Tibial artery (tissue), 4 donors: ENCODE results near the gene SNX9.

Source experiments
- DNase-seq, 2 donors: peaks; one replicate each; pipeline ENCODE4 v3.0.0-alpha.2; 2019
- H3K27ac ChIP-seq, 2 donors: fragments of 200-600 bp; sonication (generic) in 1 of 2; 1 replicate in 1 of 2; 2 replicates in 1 of 2; pipeline ENCODE4 v1.5.1; 2018 to 2019; ENCODE audit warnings: mild to moderate bottlenecking in 1 of 2
- H3K27me3 ChIP-seq, 2 donors: fragments of 200-600 bp; sonication (generic) in 1 of 2; one replicate each; pipeline versions ENCODE4 v1.5.1 to v1.6.0; 2016 to 2019
- H3K36me3 ChIP-seq, 3 donors: fragments of 200-600 bp; sonication (generic) in 2 of 3; one replicate each; pipeline ENCODE4 v1.5.1; 2016 to 2019; ENCODE audit warnings: mild to moderate bottlenecking in 2 of 3
- H3K4me1 ChIP-seq, 4 donors: fragments of 200-600 bp; sonication (generic) in 2 of 4; 1 replicate in 3 of 4; 2 replicates in 1 of 4; pipeline ENCODE4 v1.5.1; 2016 to 2019
- H3K4me3 ChIP-seq, 2 donors: fragments of 200-600 bp; sonication (generic) in 1 of 2; 1 replicate in 1 of 2; 2 replicates in 1 of 2; pipeline ENCODE4 v1.5.1; 2018 to 2019; ENCODE audit warnings: mild to moderate bottlenecking in 2 of 2
- H3K9me3 ChIP-seq, 3 donors: fragments of 200-600 bp; sonication (generic) in 1 of 3; one replicate each; pipeline ENCODE4 v1.5.1; 2016 to 2019
- CTCF ChIP-seq, 2 experiments: fragments of 200-600 bp in 1 of 2; fragments of 450-650 bp in 1 of 2; IDR thresholded peaks; one replicate each; pipeline ENCODE4 v1.5.1; 2017 to 2019; ENCODE audit warnings: antibody characterized with exemption in 2 of 2, mild to moderate bottlenecking in 1 of 2, moderate library complexity in 1 of 2
- intact Hi-C: fragments of 100-400 bp; cut with DNase I; formaldehyde crosslinking; loops from one replicate; pipeline ENCODE4 v1.15.0; 2023; ENCODE audit warnings: low total_unique reads

SNX9 gene

GRCh38 chr6:157859775-157860504, 36.9 kb downstream of the SNX9 start:
- no peaks in the 10 kb centered on the region for H3K27me3 ChIP-seq
- no peak overlapping the region for H3K4me3 ChIP-seq
- no peak overlapping the region for H3K27ac ChIP-seq
- peaks cover 0 to 53% (median 14%) of the 10 kb centered on the region in 4 donors for H3K4me1 ChIP-seq
- TF ChIP-seq CTCF (IDR thresholded peaks at IDR 0.05): no peak
- no peak for DNase-seq
- no peaks in the 10 kb centered on the region for H3K36me3 ChIP-seq
- no peaks in the 10 kb centered on the region for H3K9me3 ChIP-seq
- intact Hi-C loops: no loop called here

GRCh38 chr6:157860505-157860991, 37.5 kb downstream of the SNX9 start:
- DNase-seq: no peak
- intact Hi-C loops: no loop called here
- H3K4me3 ChIP-seq: no peak overlapping the region
- no peaks in the 10 kb centered on the region for H3K27me3 ChIP-seq
- no peaks in the 10 kb centered on the region for H3K36me3 ChIP-seq
- no peak for TF ChIP-seq CTCF (IDR thresholded peaks at IDR 0.05)
- peaks cover 0 to 53% (median 14%) of the 10 kb centered on the region in 4 donors for H3K4me1 ChIP-seq
- H3K27ac ChIP-seq: no peak overlapping the region
- H3K9me3 ChIP-seq: no peaks in the 10 kb centered on the region

GRCh38 chr6:157861184-157861583, 38.1 kb downstream of the SNX9 start:
- intact Hi-C loops: no loop called here
- TF ChIP-seq CTCF (IDR thresholded peaks at IDR 0.05): no peak
- peaks cover 0 to 55% (median 14%) of the 10 kb centered on the region in 4 donors for H3K4me1 ChIP-seq
- H3K27me3 ChIP-seq: no peaks in the 10 kb centered on the region
- DNase-seq: no peak
- H3K36me3 ChIP-seq: no peaks in the 10 kb centered on the region
- no peak overlapping the region for H3K27ac ChIP-seq
- H3K9me3 ChIP-seq: no peaks in the 10 kb centered on the region
- no peak overlapping the region for H3K4me3 ChIP-seq

- Histone ChIP-seq H3K9me3 (no peaks in the 10 kb centered on the region), H3K4me1 (peaks cover 0 to 61% (median 14%) of the 10 kb centered on the region in 4 donors), H3K36me3 (no peaks in the 10 kb centered on the region), H3K27ac (no peak overlapping the region), H3K27me3 (no peaks in the 10 kb centered on the region), H3K4me3 (no peak overlapping the region)
- DNase-seq: no peak
- intact Hi-C loops: loop anchor here (2.0 kb wide), 1 partner anchor 45 kb away; no protein-coding TSS in a partner anchor
- no peak for TF ChIP-seq CTCF (IDR thresholded peaks at IDR 0.05)
Measured at GRCh38 chr6:157861814-157862213, 38.8 kb downstream of the SNX9 start.

GRCh38 chr6:157862706-157863105, 39.7 kb downstream of the SNX9 start:
- Histone ChIP-seq H3K36me3 (no peaks in the 10 kb centered on the region), H3K4me3 (no peak overlapping the region), H3K4me1 (peaks cover 0 to 70% (median 17%) of the 10 kb centered on the region in 4 donors), H3K9me3 (no peaks in the 10 kb centered on the region), H3K27me3 (no peaks in the 10 kb centered on the region), H3K27ac (no peak overlapping the region)
- DNase-seq: no peak
- intact Hi-C loops: loop anchor here (2.0 kb wide), 1 partner anchor 46 kb away; no protein-coding TSS in a partner anchor
- TF ChIP-seq CTCF (IDR thresholded peaks at IDR 0.05): no peak
